NCI-H82 treated with DMSO at 0.1 percent for 48 hours (cell line): ENCODE measurements around the gene FHIT.

Experiments used
- DNase-seq: peaks from one replicate; lab custom pipeline; 2025; ENCODE audit not compliant: unreplicated experiment; lab: John Stamatoyannopoulos, UW

The FHIT gene

GRCh38 chr3:60262546-60262945 is 988.7 kb downstream of the FHIT start:
- DNase-seq = no peak

- no peak for DNase-seq
Observed at GRCh38 chr3:60260546-60260945, 990.7 kb downstream of the FHIT start.

- no peak for DNase-seq
Observed at GRCh38 chr3:60250810-60251209, 1000.4 kb downstream of the FHIT start.

- DNase-seq = no peak
Observed at GRCh38 chr3:60250206-60250605, 1001.0 kb downstream of the FHIT start.

GRCh38 chr3:60246361-60246760 is 1004.9 kb downstream of the FHIT start:
- no peak for DNase-seq

GRCh38 chr3:60243456-60243855 is 1007.8 kb downstream of the FHIT start:
- DNase-seq = no peak

GRCh38 chr3:60240492-60240891 is 1010.8 kb downstream of the FHIT start:
- DNase-seq = no peak

GRCh38 chr3:60238550-60238949 is 1012.7 kb downstream of the FHIT start:
- DNase-seq = no peak

- DNase-seq = no peak
Observed at GRCh38 chr3:60229502-60229901, 1021.8 kb downstream of the FHIT start.

GRCh38 chr3:60228823-60229222 is 1022.4 kb downstream of the FHIT start:
- no peak for DNase-seq

GRCh38 chr3:60226912-60227311 is 1024.3 kb downstream of the FHIT start:
- DNase-seq = no peak

- no peak for DNase-seq
Observed at GRCh38 chr3:60225848-60226247, 1025.4 kb downstream of the FHIT start.

- no peak for DNase-seq
Observed at GRCh38 chr3:60220768-60221167, 1030.5 kb downstream of the FHIT start.

GRCh38 chr3:60219501-60219900 is 1031.8 kb downstream of the FHIT start:
- DNase-seq = no peak

- no peak for DNase-seq
Observed at GRCh38 chr3:60217156-60217911, 1033.9 kb downstream of the FHIT start.

- peak; percentile 44 for DNase-seq
Observed at GRCh38 chr3:60216462-60217075, 1034.7 kb downstream of the FHIT start.

- no peak for DNase-seq
Observed at GRCh38 chr3:60215946-60216345, 1035.3 kb downstream of the FHIT start.

GRCh38 chr3:60207905-60208304 is 1043.3 kb downstream of the FHIT start:
- DNase-seq = no peak

- no peak for DNase-seq
Observed at GRCh38 chr3:60206206-60206605, 1045.0 kb downstream of the FHIT start.

- no peak for DNase-seq
Observed at GRCh38 chr3:60202052-60202726, 1049.1 kb downstream of the FHIT start.

GRCh38 chr3:60199306-60199705 is 1051.9 kb downstream of the FHIT start:
- DNase-seq = no peak

GRCh38 chr3:60198179-60198720 is 1053.0 kb downstream of the FHIT start:
- no peak for DNase-seq
